WTC11 (cell line): Measurements from ENCODE around the gene SREBF1.

Experiments
- CTCF ChIP-seq: fragments of 200-600 bp; IDR thresholded peaks from 2 replicates; pipeline ENCODE4 v1.8.0; 2022; ENCODE audit warnings: antibody characterized with exemption
- ELF4 ChIP-seq: sonication (generic); formaldehyde crosslinking; IDR thresholded peaks from 2 replicates; pipeline ENCODE4 v1.8.1; 2022; ENCODE audit warnings: low read depth, mild to moderate bottlenecking, moderate library complexity, missing genetic modification reagents
- SOX15 ChIP-seq: fragments of 250-450 bp; sonication (Bioruptor Pico); IDR thresholded peaks from 2 replicates; pipeline ENCODE4 v1.9.0; 2021; ENCODE audit warnings: mild to moderate bottlenecking
- SP1 ChIP-seq: sonication (generic); formaldehyde crosslinking; conservative IDR thresholded peaks from 2 replicates; pipeline ENCODE4 v1.8.1; 2022; ENCODE audit warnings: missing genetic modification reagents
- TP53 ChIP-seq: sonication (generic); formaldehyde crosslinking; IDR thresholded peaks from 2 replicates; pipeline ENCODE4 v1.8.1; 2023; ENCODE audit warnings: mild to moderate bottlenecking, missing genetic modification reagents

- TF ChIP-seq CTCF (no peak), SP1 (CRISPR knock-in tag) (no peak), ELF4 (CRISPR knock-in tag) (no peak), SOX15 (no peak), TP53 (no peak)
Measured at GRCh38 chr17:17815062-17815406, 21.8 kb downstream of the SREBF1 start.
